H1 (cell line): ENCODE data around the gene GPX8. TPM values are rescaled to one million over a fixed set of nuclear protein-coding genes. Genes with fewer than 3 reads are reported as not detected.
A peak's percentile ranks its signal among the peaks of the same experiment; 100 is the strongest.

Source experiments
- CTCF ChIA-PET: fragments of 300-600 bp; sonication (Branson Sonifier 250); formaldehyde crosslinking; loops from one replicate; lab custom pipeline; 2021; ENCODE audit not compliant: partially characterized antibody; lab: Charles Lee
- POLR2A ChIA-PET: fragments of 300-600 bp; sonication (Branson Sonifier 250); formaldehyde crosslinking; loops from one replicate; lab custom pipeline; 2021; ENCODE audit warnings: inconsistent platforms; ENCODE audit not compliant: partially characterized antibody; lab: Charles Lee
- DNase-seq, 2 experiments: peaks; one replicate each; pipeline versions ENCODE4 v3.0.0 to v3.0.0-alpha.2; 2010 to 2022; ENCODE audit warnings: low spot score in 2 of 2, low read depth in 1 of 2, mixed read lengths in 1 of 2
- FAIRE-seq: peaks from 2 replicates; lab custom pipeline; 2011; peaks lifted over from hg19 to GRCh38; lab: Jason Lieb, UNC
- H2AFZ ChIP-seq: 2 replicates; pipeline ENCODE4 v1.8.1; 2012; ENCODE audit warnings: low read length, inconsistent platforms
- H2AK5ac ChIP-seq: 2 replicates; pipeline ENCODE4 v1.6.1; 2013; ENCODE audit warnings: low read depth, low read length
- H2BK120ac ChIP-seq: replicated peaks from 2 replicates; pipeline ENCODE3; 2013; ENCODE audit warnings: low read depth, low read length, inconsistent platforms
- H2BK12ac ChIP-seq: 2 replicates; pipeline ENCODE4 v1.6.1; 2013; ENCODE audit warnings: low read depth, low read length
- H2BK15ac ChIP-seq: 2 replicates; pipeline ENCODE4 v1.6.1; 2013; ENCODE audit warnings: low read length
- H2BK20ac ChIP-seq: 2 replicates; pipeline ENCODE4 v1.6.1; 2013; ENCODE audit warnings: low read length
- H2BK5ac ChIP-seq: 2 replicates; pipeline ENCODE4 v1.6.1; 2013; ENCODE audit warnings: low read depth, low read length
- H3K14ac ChIP-seq: 2 replicates; pipeline ENCODE4 v1.6.1; 2013; ENCODE audit warnings: inconsistent platforms; ENCODE audit not compliant: insufficient read length
- H3K18ac ChIP-seq: 2 replicates; pipeline ENCODE4 v1.6.1; 2013; ENCODE audit warnings: low read length; ENCODE audit errors: extremely low read depth
- H3K23ac ChIP-seq: 2 replicates; pipeline ENCODE4 v1.6.1; 2013; ENCODE audit warnings: inconsistent platforms; ENCODE audit not compliant: insufficient read length
- H3K23me2 ChIP-seq: 2 replicates; pipeline ENCODE4 v1.6.1; 2013; ENCODE audit warnings: low read depth, low read length
- H3K27ac ChIP-seq: 2 replicates; pipeline ENCODE4 v1.6.1; 2011; ENCODE audit warnings: low read depth, low read length, inconsistent platforms
- H3K27me3 ChIP-seq, 4 experiments: replicated peaks in 1 of 4; 1 replicate in 1 of 4; 2 replicates in 3 of 4; pipeline versions ENCODE4 v1.6.1 to v1.8.1; 2011 to 2013; ENCODE audit warnings: low read length in 3 of 4, mild to moderate bottlenecking in 3 of 4, inconsistent platforms in 2 of 4, mixed read lengths in 2 of 4, moderate library complexity in 1 of 4; ENCODE audit not compliant: control insufficient read depth in 3 of 4, insufficient read depth in 3 of 4; ENCODE audit errors: extremely low read depth in 1 of 4
- H3K36me3 ChIP-seq, 4 experiments: 2 replicates each; pipeline versions ENCODE4 v1.6.1 to v1.8.1; 2011 to 2013; ENCODE audit warnings: mild to moderate bottlenecking in 4 of 4, low read length in 3 of 4, moderate library complexity in 2 of 4, control low read depth in 1 of 4, inconsistent platforms in 1 of 4; ENCODE audit not compliant: insufficient read depth in 4 of 4, control insufficient read depth in 2 of 4
- H3K4ac ChIP-seq: replicated peaks from 2 replicates; pipeline ENCODE3; 2013; ENCODE audit warnings: low read length, low read depth, mixed read lengths, inconsistent platforms; ENCODE audit not compliant: insufficient read length
- H3K4me1 ChIP-seq, 4 experiments: replicated peaks in 1 of 4; 1 replicate in 1 of 4; 2 replicates in 3 of 4; pipeline versions ENCODE4 v1.6.1 to v1.8.1; 2011 to 2013; ENCODE audit warnings: low read length in 3 of 4, inconsistent platforms in 2 of 4, mixed read lengths in 1 of 4; ENCODE audit not compliant: insufficient read depth in 4 of 4, control insufficient read depth in 3 of 4
- H3K4me2 ChIP-seq, 2 experiments: 2 replicates each; pipeline versions ENCODE4 v1.6.1 to v1.8.1; 2011 to 2013; ENCODE audit warnings: low read depth in 2 of 2, low read length in 2 of 2, control low read depth in 1 of 2, inconsistent platforms in 1 of 2, mild to moderate bottlenecking in 1 of 2; ENCODE audit not compliant: insufficient read depth in 1 of 2
- H3K4me3 ChIP-seq, 4 experiments: fragments of 200-600, 300-600 bp in 1 of 4; sonication (generic), shearing (Covaris generic), sonication (Bioruptor Twin) in 1 of 4; 2 replicates each; pipeline versions ENCODE4 v1.5.1 to v1.8.1; 2011 to 2016; ENCODE audit warnings: low read length in 4 of 4, low read depth in 3 of 4, control low read depth in 2 of 4, inconsistent platforms in 2 of 4, mild to moderate bottlenecking in 2 of 4, mixed read lengths in 1 of 4, moderate library complexity in 1 of 4; ENCODE audit not compliant: insufficient read depth in 2 of 4; ENCODE audit errors: extremely low read depth in 1 of 4
- H3K56ac ChIP-seq: replicated peaks from 2 replicates; pipeline ENCODE3; 2013; ENCODE audit warnings: low read depth, mild to moderate bottlenecking, mixed read lengths, low read length, inconsistent platforms; ENCODE audit not compliant: insufficient read length
- H3K79me1 ChIP-seq: 2 replicates; pipeline ENCODE4 v1.6.1; 2013; ENCODE audit warnings: low read depth, low read length, control low read depth
- H3K79me2 ChIP-seq, 2 experiments: 2 replicates each; pipeline versions ENCODE4 v1.6.1 to v1.8.1; 2012 to 2013; ENCODE audit warnings: low read length in 2 of 2, mild to moderate bottlenecking in 2 of 2, inconsistent platforms in 1 of 2; ENCODE audit not compliant: insufficient read depth in 2 of 2, control insufficient read depth in 1 of 2
- H3K9ac ChIP-seq, 4 experiments: replicated peaks in 1 of 4; 1 replicate in 1 of 4; 2 replicates in 3 of 4; pipeline versions ENCODE4 v1.6.1 to v1.8.1; 2011 to 2013; ENCODE audit warnings: low read depth in 3 of 4, low read length in 3 of 4, control low read depth in 2 of 4, mild to moderate bottlenecking in 2 of 4, moderate library complexity in 2 of 4, inconsistent platforms in 1 of 4; ENCODE audit errors: extremely low read depth in 1 of 4
- H3K9me3 ChIP-seq, 2 experiments: 2 replicates each; pipeline versions ENCODE4 v1.6.1 to v1.8.1; 2012 to 2013; ENCODE audit warnings: mild to moderate bottlenecking in 2 of 2, moderate library complexity in 2 of 2, control low read depth in 1 of 2, inconsistent platforms in 1 of 2, low read depth in 1 of 2, low read length in 1 of 2, mixed read lengths in 1 of 2; ENCODE audit not compliant: insufficient read depth in 2 of 2
- H4K20me1 ChIP-seq, 2 experiments: replicated peaks in 1 of 2; 2 replicates each; pipeline versions ENCODE3 to v1.8.1; 2011 to 2013; ENCODE audit warnings: inconsistent platforms in 2 of 2, low read length in 2 of 2, mild to moderate bottlenecking in 1 of 2; ENCODE audit not compliant: insufficient read depth in 2 of 2, control insufficient read depth in 1 of 2
- H4K5ac ChIP-seq: 2 replicates; pipeline ENCODE4 v1.6.1; 2013; ENCODE audit warnings: low read length, low read depth, mixed read lengths, inconsistent platforms; ENCODE audit not compliant: insufficient read length
- H4K8ac ChIP-seq: 2 replicates; pipeline ENCODE4 v1.8.0; 2013; ENCODE audit warnings: mild to moderate bottlenecking, moderate library complexity, low read length, inconsistent platforms; ENCODE audit not compliant: insufficient read depth; ENCODE audit errors: extremely low read depth
- H4K91ac ChIP-seq: replicated peaks from 2 replicates; pipeline ENCODE3; 2013; ENCODE audit warnings: low read length, mixed read lengths, inconsistent platforms; ENCODE audit not compliant: insufficient read length
- BRCA1 ChIP-seq: IDR thresholded peaks from 2 replicates; pipeline ENCODE4 v1.6.1; 2012; ENCODE audit warnings: low read depth, low read length, improper control_type of control experiment
- CHD1 ChIP-seq: IDR thresholded peaks from 2 replicates; pipeline ENCODE4 v1.6.1; 2012; ENCODE audit warnings: low read depth, low read length, improper control_type of control experiment
- CTBP2 ChIP-seq: IDR thresholded peaks from 2 replicates; pipeline ENCODE4 v1.7.0; 2011; ENCODE audit warnings: borderline replicate concordance, mild to moderate bottlenecking, moderate library complexity, mixed read lengths, low read length; ENCODE audit not compliant: insufficient read depth, insufficient read length
- HDAC2 ChIP-seq, 2 experiments: fragments of 300-600 bp in 1 of 2; sonication (generic) in 1 of 2; IDR thresholded peaks; 2 replicates each; pipeline ENCODE4 v1.6.1; 2011 to 2012; ENCODE audit warnings: low read depth in 2 of 2, low read length in 2 of 2, mild to moderate bottlenecking in 2 of 2, moderate library complexity in 2 of 2, borderline replicate concordance in 1 of 2, inconsistent platforms in 1 of 2
- RAD21 ChIP-seq, 2 experiments: IDR thresholded peaks in 1 of 2; conservative IDR thresholded peaks in 1 of 2; 2 replicates each; pipeline ENCODE4 v1.6.1; 2011; ENCODE audit warnings: low read depth in 2 of 2, low read length in 2 of 2, improper control_type of control experiment in 1 of 2, inconsistent platforms in 1 of 2, mild to moderate bottlenecking in 1 of 2, moderate library complexity in 1 of 2
- RFX5 ChIP-seq: IDR thresholded peaks from 2 replicates; pipeline ENCODE4 v1.6.1; 2011; ENCODE audit warnings: low read depth, low read length, improper control_type of control experiment, borderline replicate concordance
- SP1 ChIP-seq: IDR thresholded peaks from 2 replicates; pipeline ENCODE4 v1.6.1; 2011; ENCODE audit warnings: low read depth, low read length
- SP4 ChIP-seq: IDR thresholded peaks from 2 replicates; pipeline ENCODE4 v1.6.1; 2012; ENCODE audit warnings: low read length, inconsistent platforms
- TBP ChIP-seq: IDR thresholded peaks from 2 replicates; pipeline ENCODE4 v1.6.1; 2011; ENCODE audit warnings: low read depth, low read length, improper control_type of control experiment
- WGBS, 2 experiments: shearing (Covaris generic) in 1 of 2; methylation state at CpG; one replicate each; pipeline versions ENCODE4 v1.1.6 to v1.1.7; 2013 to 2015; ENCODE audit warnings: low lambda C conversion rate in 2 of 2, mixed read lengths in 2 of 2, inconsistent platforms in 1 of 2, low coverage in 1 of 2, missing lambda C conversion rate in 1 of 2; ENCODE audit not compliant: insufficient replicate concordance in 2 of 2, insufficient coverage in 1 of 2, insufficient read length in 1 of 2; ENCODE audit errors: extremely low coverage in 1 of 2, missing lambda C conversion rate in 1 of 2; 5-methylcytosine and 5-hydroxymethylcytosine counted together
- polyA plus RNA-seq, 7 experiments: library from polyadenylated mRNA; depleted of rRNA in 3 of 7; stranded (reverse) in 5 of 7; unstranded in 2 of 7; fragments of >200 nt in 5 of 7; fragments of 200-250 nt in 2 of 7; gene quantifications; 1 replicate in 5 of 7; 2 replicates in 1 of 7; 4 replicates in 1 of 7; pipeline versions ENCODE4 v1.2.1 to v1.2.3, GENCODE V29; 2011 to 2013; ENCODE audit warnings: missing spikeins in 2 of 7, mixed read lengths in 2 of 7
- total RNA-seq: library from RNA; stranded (reverse); fragmentation: NEBNext Ultra II Directional; extraction: Animal tissue kit (Norgen Biotek cat#: 25700); gene quantifications from 2 replicates; pipeline ENCODE4 v1.2.1, GENCODE V29; 2021
- TF ChIP-seq, protein P1 (sequence below): IDR thresholded peaks from 2 replicates; pipeline ENCODE4 v1.6.1; 2011; ENCODE audit warnings: low read length, improper control_type of control experiment

The GPX8 gene
- total and polyA plus RNA-seq, 2 of the 8 experiments (the other 6 are each of a cell fraction or from before 2014, with no cell fraction given) = 19.5 to 60.4 TPM

DNA sequence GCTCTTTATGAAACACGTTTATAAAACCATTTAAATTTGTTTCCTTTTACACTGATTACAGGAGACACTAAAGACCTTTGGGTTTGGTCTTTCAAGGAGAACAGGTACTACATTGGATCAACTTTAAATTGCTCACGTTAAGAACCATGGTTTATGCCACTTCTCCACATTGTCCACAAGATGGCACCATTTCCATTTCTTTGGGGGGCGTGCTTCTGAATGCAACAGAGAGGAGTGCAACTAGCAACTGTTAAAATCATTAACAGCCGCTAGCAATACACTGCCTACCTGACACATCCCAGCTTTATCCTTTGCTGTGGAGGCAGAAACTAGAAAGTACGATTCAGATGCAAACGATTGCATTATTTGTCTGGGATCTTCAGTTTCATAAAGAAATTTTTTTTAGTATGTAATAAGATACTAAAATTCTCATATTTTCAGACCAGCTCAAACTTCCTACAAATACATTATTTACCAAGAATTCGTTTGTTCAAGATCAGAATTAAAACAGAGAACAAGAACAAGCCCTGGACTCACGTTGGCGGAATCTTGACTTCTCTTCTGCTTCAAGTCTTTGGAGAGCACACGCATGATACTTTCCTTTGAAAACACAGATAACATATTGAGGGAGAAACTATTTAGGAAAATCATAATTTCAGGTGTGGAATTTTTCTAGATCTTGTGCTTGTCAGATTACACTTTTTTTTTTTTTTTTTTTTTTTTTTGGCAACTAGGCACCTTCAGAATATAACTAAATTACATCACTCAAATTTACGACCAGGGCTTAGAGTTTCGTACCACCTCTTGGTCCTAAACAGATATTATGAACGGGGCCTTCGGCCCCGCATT, 12.3 kb downstream of the GPX8 start:
- H3K36me3 ChIP-seq = no peaks in the 10 kb centered on the region
- ChIA-PET CTCF (interaction anchor here (0.6 to 9.0 kb wide), 9 partner anchors 9 to 1421 kb away, joined by 3 to 143 read pairs (median 4); partner anchors contain the start of genes CCNO, GPX8 and MCIDAS), POLR2A (interaction anchor here (0.9 to 1.2 kb wide), 2 partner anchors 13 to 48 kb away, joined by 3 read pairs; partner anchors contain the start of gene GPX8)
- H3K4ac ChIP-seq = no peak overlapping the region
- no peak overlapping the region for H4K5ac ChIP-seq
- no peak overlapping the region for H4K8ac ChIP-seq
- H3K23ac ChIP-seq = no peak overlapping the region
- peak overlapping the region; percentile 29 to 58 (median 42); a peak in 7 of 8 replicates for H3K4me3 ChIP-seq
- peak overlapping the region; percentile 88 to 94 for H3K4me2 ChIP-seq
- 15% methylated on average over 15 of the region's 15 CpGs; no CpG with 5 or more reads in 1 of the 2 experiments for WGBS, 2 experiments
- H2BK20ac ChIP-seq = no peak overlapping the region
- H3K18ac ChIP-seq = no peak overlapping the region
- H3K14ac ChIP-seq = no peak overlapping the region
- peaks cover 24 to 48% (median 38%) of the 10 kb centered on the region in 4 experiments for H3K27me3 ChIP-seq
- H2BK5ac ChIP-seq = no peak overlapping the region
- H4K91ac ChIP-seq = no peak overlapping the region
- no peaks in the 10 kb centered on the region for H3K9me3 ChIP-seq
- peaks cover 11% of the 10 kb centered on the region for H3K23me2 ChIP-seq
- no peak overlapping the region for H2BK12ac ChIP-seq
- H3K56ac ChIP-seq = no peak overlapping the region
- no peak overlapping the region for H2BK120ac ChIP-seq
- H2AFZ ChIP-seq = no peak overlapping the region
- peaks cover 5 to 9% of the 10 kb centered on the region in 2 experiments for H4K20me1 ChIP-seq
- no peak overlapping the region for H3K27ac ChIP-seq
- no peak overlapping the region for H2BK15ac ChIP-seq
- no peaks in the 10 kb centered on the region for H3K79me2 ChIP-seq
- H3K4me1 ChIP-seq = peaks cover 0 to 8% (median 5%) of the 10 kb centered on the region in 4 experiments; a peak in 4 of 7 replicates
- H2AK5ac ChIP-seq = no peak overlapping the region
- no peak overlapping the region for H3K9ac ChIP-seq
- H3K79me1 ChIP-seq = no peaks in the 10 kb centered on the region
- FAIRE-seq (peak; percentile 94), DNase-seq (no peak)
- TF ChIP-seq SP4 (no peak), RAD21 (IDR thresholded peaks at IDR 0.05 in 1 of 2, conservative IDR thresholded peaks at IDR 0.05 in 1 of 2; ENCODE audit: low read depth in 2 of 2, low read length in 2 of 2) (peak; percentile 95), CHD1 (no peak), HDAC2 (IDR thresholded peaks at IDR 0.05; ENCODE audit: borderline replicate concordance in 1 of 2, low read depth in 2 of 2, low read length in 2 of 2) (no peak), CTBP2 (no peak), BRCA1 (no peak; the same call in 1 of the 2 replicates), TBP (no peak), RFX5 (no peak), SP1 (0 out of 2 replicates have a peak, but pooled peaks have one; percentile 22)
- TF ChIP-seq, protein P1, sequence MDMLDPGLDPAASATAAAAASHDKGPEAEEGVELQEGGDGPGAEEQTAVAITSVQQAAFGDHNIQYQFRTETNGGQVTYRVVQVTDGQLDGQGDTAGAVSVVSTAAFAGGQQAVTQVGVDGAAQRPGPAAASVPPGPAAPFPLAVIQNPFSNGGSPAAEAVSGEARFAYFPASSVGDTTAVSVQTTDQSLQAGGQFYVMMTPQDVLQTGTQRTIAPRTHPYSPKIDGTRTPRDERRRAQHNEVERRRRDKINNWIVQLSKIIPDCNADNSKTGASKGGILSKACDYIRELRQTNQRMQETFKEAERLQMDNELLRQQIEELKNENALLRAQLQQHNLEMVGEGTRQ = no peak
